A549 (cell line): ENCODE measurements around the gene ZFHX2.

Source experiments
- EP300 ChIP-seq, 2 experiments: fragments of >200 bp; sonication (Bioruptor Twin); formaldehyde crosslinking; IDR thresholded peaks; 2 replicates in 1 of 2; 3 replicates in 1 of 2; pipeline ENCODE4 v1.6.1; 2016 to 2017
- ESRRA ChIP-seq: fragments of 150-350 bp; IDR thresholded peaks from 2 replicates; pipeline ENCODE4 v1.6.1; 2014; ENCODE audit warnings: mild to moderate bottlenecking, low read length, borderline replicate concordance
- JUN ChIP-seq, 2 experiments: fragments of >200 bp; sonication (Bioruptor Twin); formaldehyde crosslinking; IDR thresholded peaks; 2 replicates in 1 of 2; 3 replicates in 1 of 2; pipeline ENCODE4 v1.6.1; 2016 to 2017
- KDM1A ChIP-seq: fragments of 200-600 bp; sonication (generic); IDR thresholded peaks from 2 replicates; pipeline ENCODE4 v1.6.1; 2016; ENCODE audit warnings: low read depth, mild to moderate bottlenecking
- MYC ChIP-seq: IDR thresholded peaks from 2 replicates; pipeline ENCODE4 v1.6.1; 2012; ENCODE audit warnings: mild to moderate bottlenecking, inconsistent platforms, low read length, improper control_type of control experiment, borderline replicate concordance
- POLR2A ChIP-seq: IDR thresholded peaks from 2 replicates; pipeline ENCODE4 v1.6.1; 2012; ENCODE audit warnings: mild to moderate bottlenecking, low read length
- RFX5 ChIP-seq: fragments of 450-650 bp; IDR thresholded peaks from 2 replicates; pipeline ENCODE4 v1.7.1; 2014; ENCODE audit warnings: antibody characterized with exemption, mild to moderate bottlenecking, moderate library complexity
- RNF2 ChIP-seq: fragments of 200-600 bp; sonication (generic); IDR thresholded peaks from 2 replicates; pipeline ENCODE4 v1.6.1; 2016; ENCODE audit warnings: low read depth, mild to moderate bottlenecking, antibody characterized with exemption, moderate library complexity, borderline replicate concordance
- TF ChIP-seq, protein P1 (sequence below): fragments of >200 bp; sonication (Bioruptor Twin); formaldehyde crosslinking; IDR thresholded peaks from 3 replicates; pipeline ENCODE4 v1.5.1; 2016
- TF ChIP-seq, protein P2 (sequence below): IDR thresholded peaks from 2 replicates; pipeline ENCODE4 v1.6.1; 2012

GRCh38 chr14:23570806-23571483 is 19.4 kb upstream of the ZFHX2 start:
- TF ChIP-seq MYC, result no peak
- TF ChIP-seq, protein P1, sequence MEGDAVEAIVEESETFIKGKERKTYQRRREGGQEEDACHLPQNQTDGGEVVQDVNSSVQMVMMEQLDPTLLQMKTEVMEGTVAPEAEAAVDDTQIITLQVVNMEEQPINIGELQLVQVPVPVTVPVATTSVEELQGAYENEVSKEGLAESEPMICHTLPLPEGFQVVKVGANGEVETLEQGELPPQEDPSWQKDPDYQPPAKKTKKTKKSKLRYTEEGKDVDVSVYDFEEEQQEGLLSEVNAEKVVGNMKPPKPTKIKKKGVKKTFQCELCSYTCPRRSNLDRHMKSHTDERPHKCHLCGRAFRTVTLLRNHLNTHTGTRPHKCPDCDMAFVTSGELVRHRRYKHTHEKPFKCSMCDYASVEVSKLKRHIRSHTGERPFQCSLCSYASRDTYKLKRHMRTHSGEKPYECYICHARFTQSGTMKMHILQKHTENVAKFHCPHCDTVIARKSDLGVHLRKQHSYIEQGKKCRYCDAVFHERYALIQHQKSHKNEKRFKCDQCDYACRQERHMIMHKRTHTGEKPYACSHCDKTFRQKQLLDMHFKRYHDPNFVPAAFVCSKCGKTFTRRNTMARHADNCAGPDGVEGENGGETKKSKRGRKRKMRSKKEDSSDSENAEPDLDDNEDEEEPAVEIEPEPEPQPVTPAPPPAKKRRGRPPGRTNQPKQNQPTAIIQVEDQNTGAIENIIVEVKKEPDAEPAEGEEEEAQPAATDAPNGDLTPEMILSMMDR, result no peak
- TF ChIP-seq, protein P2, sequence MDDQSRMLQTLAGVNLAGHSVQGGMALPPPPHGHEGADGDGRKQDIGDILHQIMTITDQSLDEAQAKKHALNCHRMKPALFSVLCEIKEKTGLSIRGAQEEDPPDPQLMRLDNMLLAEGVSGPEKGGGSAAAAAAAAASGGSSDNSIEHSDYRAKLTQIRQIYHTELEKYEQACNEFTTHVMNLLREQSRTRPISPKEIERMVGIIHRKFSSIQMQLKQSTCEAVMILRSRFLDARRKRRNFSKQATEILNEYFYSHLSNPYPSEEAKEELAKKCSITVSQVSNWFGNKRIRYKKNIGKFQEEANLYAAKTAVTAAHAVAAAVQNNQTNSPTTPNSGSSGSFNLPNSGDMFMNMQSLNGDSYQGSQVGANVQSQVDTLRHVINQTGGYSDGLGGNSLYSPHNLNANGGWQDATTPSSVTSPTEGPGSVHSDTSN, result no peak
- TF ChIP-seq POLR2A, result no peak
- no peak for TF ChIP-seq ESRRA
- no peak for TF ChIP-seq JUN (IDR thresholded peaks at IDR 0.05)
- TF ChIP-seq RFX5, result no peak
- TF ChIP-seq RNF2, result no peak
- no peak for TF ChIP-seq KDM1A
- no peak for TF ChIP-seq EP300 (IDR thresholded peaks at IDR 0.05)
